Activated CD8-positive, alpha-beta memory T cell treated with anti-CD3 and anti-CD28 coated beads for 36 hours (primary cell): Measurements from ENCODE around the gene FGF19. TPM values are rescaled to one million over a fixed set of nuclear protein-coding genes. Genes with fewer than 3 reads are reported as not detected.

Source experiments
- CTCF ChIA-PET: fragments of 350-600 bp; sonication (Branson Sonifier 250); formaldehyde crosslinking; loops from one replicate; lab custom pipeline; 2021; ENCODE audit warnings: antibody characterized with exemption; lab: Charles Lee
- POLR2A ChIA-PET: fragments of 350-600 bp; sonication (Branson Sonifier 250); formaldehyde crosslinking; loops from one replicate; lab custom pipeline; 2021; ENCODE audit warnings: antibody characterized with exemption; lab: Charles Lee
- total RNA-seq, 2 experiments: library from RNA; stranded (reverse); gene quantifications; one replicate each; pipeline ENCODE4 v1.2.3, GENCODE V29; 2021

The FGF19 gene
- total RNA-seq, 2 experiments from 2014 or later = not detected

DNA sequence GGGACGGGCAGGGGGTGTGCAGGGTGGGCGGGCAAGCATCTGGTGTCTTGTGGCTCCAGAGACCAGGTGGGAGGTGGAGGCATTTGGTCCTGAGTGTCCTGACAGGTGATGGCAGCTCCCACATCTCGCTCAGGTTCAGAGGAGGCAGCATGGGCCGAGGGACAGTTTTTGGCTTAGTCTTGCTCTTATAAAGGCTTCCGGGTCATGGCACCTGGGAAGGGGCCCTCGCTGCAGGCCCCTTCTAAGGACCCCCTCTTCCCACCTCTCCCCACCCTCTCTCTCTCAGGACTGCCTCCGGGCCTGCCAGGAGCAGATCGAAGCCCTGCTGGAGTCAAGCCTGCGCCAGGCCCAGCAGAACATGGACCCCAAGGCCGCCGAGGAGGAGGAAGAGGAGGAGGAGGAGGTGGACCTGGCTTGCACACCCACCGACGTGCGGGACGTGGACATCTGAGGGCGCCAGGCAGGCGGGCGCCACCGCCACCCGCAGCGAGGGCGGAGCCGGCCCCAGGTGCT is 52.9 kb downstream of the FGF19 start:
- ChIA-PET CTCF (no interaction called here), POLR2A (no interaction called here)

- ChIA-PET POLR2A (no interaction called here), CTCF (no interaction called here)
Measured at GRCh38 chr11:69650081-69650831, 53.6 kb downstream of the FGF19 start.

GRCh38 chr11:69649576-69649900 is 54.3 kb downstream of the FGF19 start:
- CTCF ChIA-PET = interaction anchor here (1.1 kb wide), 1 partner anchor 549 kb away, joined by 3 read pairs; no protein-coding TSS in a partner anchor

DNA sequence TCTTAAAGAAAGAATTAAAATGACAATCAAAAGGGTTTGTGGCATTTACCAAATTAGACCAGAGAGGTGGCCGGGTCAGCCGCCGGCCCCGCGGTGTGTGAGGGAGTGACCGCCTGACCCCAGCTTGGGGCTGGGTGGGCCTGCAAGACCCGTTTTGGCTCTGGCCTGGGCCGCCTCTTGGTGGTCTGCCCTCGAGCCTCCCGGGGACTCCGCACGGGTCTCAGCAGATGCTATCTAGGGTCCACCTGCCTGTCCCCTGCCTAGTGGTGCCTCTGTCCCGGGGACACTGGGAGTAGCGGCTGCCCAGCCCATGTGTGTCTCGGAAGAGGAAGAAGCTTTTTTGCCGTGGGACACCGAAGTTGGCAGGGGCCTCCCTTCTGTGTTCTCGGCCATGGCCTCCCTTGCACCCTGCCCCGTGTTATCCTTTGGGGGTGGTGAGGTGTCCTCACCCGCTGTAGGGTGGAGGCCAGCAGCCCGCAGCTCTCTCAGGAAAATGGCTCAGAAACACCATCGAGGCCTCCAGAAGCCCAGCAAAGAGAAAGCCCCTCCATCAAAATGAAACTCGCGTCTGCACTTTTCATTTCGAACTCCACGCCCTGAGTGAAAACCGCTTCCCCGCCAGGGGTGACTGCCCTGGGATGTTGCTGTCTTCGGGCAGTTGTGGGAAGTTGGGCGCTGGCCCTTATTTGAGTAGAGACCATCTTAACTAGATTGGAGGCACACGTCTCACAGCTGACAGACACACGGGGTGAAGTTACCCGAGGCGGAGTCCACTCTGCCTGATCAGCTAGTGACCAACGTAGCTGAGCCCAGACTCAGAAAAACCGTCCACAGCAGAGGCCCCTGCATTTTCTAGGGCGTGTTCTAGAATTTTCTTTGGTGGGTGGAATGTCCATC is 54.9 kb downstream of the FGF19 start:
- CTCF ChIA-PET = interaction anchor here (1.1 kb wide), 1 partner anchor 548 kb away, joined by 3 read pairs; no protein-coding TSS in a partner anchor
- POLR2A ChIA-PET = no interaction called here

More at GRCh38 chr11:69649576-69649900, 54.3 kb downstream of the FGF19 start:
- POLR2A ChIA-PET = no interaction called here

Other genes starting within 250 kb of the FGF19 start
- not detected for gene LINC01488, start 222.4 kb downstream of the FGF19 start, total RNA-seq
- gene CCND1, start 62.9 kb downstream of the FGF19 start, total RNA-seq = 1 to 10 TPM; 1.7 to 2.8 TPM
- gene LTO1, start 28.7 kb downstream of the FGF19 start, total RNA-seq = 10 to 100 TPM; 23.6 to 24.8 TPM
- gene FGF4, start 71.3 kb upstream of the FGF19 start, total RNA-seq = not detected
- not detected for gene FGF3, start 115.4 kb upstream of the FGF19 start, total RNA-seq